Right lobe of liver (tissue), 6 donors: Measurements from ENCODE around the gene ZBTB32. TPM values are rescaled to one million over a fixed set of nuclear protein-coding genes. Genes with fewer than 3 reads are reported as not detected.
"Not testable (repeated sequence)": the region's sequence is repeated elsewhere in the genome, so short reads cannot be mapped to it uniquely, and the experiment has no call there.

ENCODE experiments used
- ATAC-seq, 4 donors: fragments of 200-7000 bp; cut with Tn5 transposase; one replicate each; pipeline ENCODE4 v1.9.1; 2020; ENCODE audit warnings: mild to moderate bottlenecking in 4 of 4, moderate library complexity in 4 of 4
- DNase-seq, 3 donors: peaks; one replicate each; pipeline ENCODE4 v3.0.0-alpha.2; 2020
- H3K27ac ChIP-seq, 3 donors: fragments of 200-600 bp; one replicate each; pipeline ENCODE4 v1.8.0; 2022
- H3K27me3 ChIP-seq, 2 donors: fragments of 200-600 bp; one replicate each; pipeline ENCODE4 v1.8.0; 2022
- H3K36me3 ChIP-seq, 4 donors: fragments of 200-600 bp; sonication (generic) in 1 of 4; one replicate each; pipeline versions ENCODE4 v1.5.1 to v1.8.0; 2017 to 2022; ENCODE audit warnings: control low read depth in 1 of 4
- H3K4me1 ChIP-seq, 4 donors: fragments of 200-600 bp; sonication (generic) in 1 of 4; one replicate each; pipeline versions ENCODE4 v1.5.1 to v1.8.0; 2017 to 2022; ENCODE audit warnings: control low read depth in 1 of 4
- H3K4me3 ChIP-seq, 3 donors: fragments of 200-600 bp; one replicate each; pipeline ENCODE4 v1.8.0; 2022
- H3K9me3 ChIP-seq, 4 donors: fragments of 200-600 bp; sonication (generic) in 1 of 4; one replicate each; pipeline versions ENCODE4 v1.5.1 to v1.8.0; 2017 to 2022; ENCODE audit warnings: control low read depth in 1 of 4
- CTCF ChIP-seq, 4 donors: fragments of 200-600 bp in 3 of 4; fragments of 450-650 bp in 1 of 4; IDR thresholded peaks; one replicate each; pipeline versions ENCODE4 v1.5.1 to v1.8.0; 2016 to 2022; ENCODE audit warnings: antibody characterized with exemption in 4 of 4, mild to moderate bottlenecking in 2 of 4
- POLR2A ChIP-seq: fragments of 450-650 bp; IDR thresholded peaks from one replicate; pipeline ENCODE4 v1.6.1; 2017; ENCODE audit warnings: antibody characterized with exemption, mild to moderate bottlenecking
- WGBS: methylation state at CpG from one replicate; pipeline ENCODE4 v1.1.6; 2018; ENCODE audit warnings: low coverage, low lambda C conversion rate; ENCODE audit not compliant: insufficient coverage; ENCODE audit errors: missing lambda C conversion rate; 5-methylcytosine and 5-hydroxymethylcytosine counted together
- intact Hi-C, 2 donors: fragments of 100-400 bp; cut with DNase I; formaldehyde crosslinking; loops; one replicate each; pipeline versions ENCODE4 v1.11.2 to v1.14.1; 2022
- long read RNA-seq: library from polyadenylated mRNA; unstranded; transcript quantifications from one replicate; pipeline ENCODE4 v2.0.0, GENCODE V29; 2019
- total RNA-seq, 6 experiments: library from RNA; depleted of rRNA in 2 of 6; stranded (reverse); fragments of >200 nt in 2 of 6; fragmentation: NEBNext Ultra II Directional in 3 of 6; extraction: Animal tissue kit (Norgen Biotek cat#: 25700) in 3 of 6; gene quantifications; one replicate each; pipeline versions ENCODE4 v1.1.0 to v1.2.4, GENCODE V29; 2016 to 2023
- donor health status: DM: no; HTN: yes; CAD: no.
- donor health status: DM: no; HTN: no; CAD: no.
- donor health status: DM: no; HTN: no; CAD: no.
- donor health status: DM: no; HTN: yes; CAD: no.
- donor health status: DM: no; HTN: yes; CAD: no.

ZBTB32 gene, protein sequence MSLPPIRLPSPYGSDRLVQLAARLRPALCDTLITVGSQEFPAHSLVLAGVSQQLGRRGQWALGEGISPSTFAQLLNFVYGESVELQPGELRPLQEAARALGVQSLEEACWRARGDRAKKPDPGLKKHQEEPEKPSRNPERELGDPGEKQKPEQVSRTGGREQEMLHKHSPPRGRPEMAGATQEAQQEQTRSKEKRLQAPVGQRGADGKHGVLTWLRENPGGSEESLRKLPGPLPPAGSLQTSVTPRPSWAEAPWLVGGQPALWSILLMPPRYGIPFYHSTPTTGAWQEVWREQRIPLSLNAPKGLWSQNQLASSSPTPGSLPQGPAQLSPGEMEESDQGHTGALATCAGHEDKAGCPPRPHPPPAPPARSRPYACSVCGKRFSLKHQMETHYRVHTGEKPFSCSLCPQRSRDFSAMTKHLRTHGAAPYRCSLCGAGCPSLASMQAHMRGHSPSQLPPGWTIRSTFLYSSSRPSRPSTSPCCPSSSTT
- total RNA-seq = under 1 TPM in 1 of 6 experiments, not detected in 5; 0.15 TPM
- long read RNA-seq = 0 reads

- no peak for DNase-seq
- Histone ChIP-seq H3K27me3 (no peaks in the 10 kb centered on the region), H3K27ac (no peak within 1 kb of the TSS), H3K36me3 (no peaks in the 10 kb centered on the region), H3K9me3 (no peaks in the 10 kb centered on the region), H3K4me3 (no peak within 1 kb of the TSS), H3K4me1 (no peaks in the 10 kb centered on the region)
- TF ChIP-seq POLR2A = no peak
- no peak for TF ChIP-seq CTCF (IDR thresholded peaks at IDR 0.05)
- no peak for ATAC-seq
- intact Hi-C loops = no loop called here
- 20% methylated on average over 1 of the region's 24 CpGs for WGBS
Observed at GRCh38 chr19:35704218-35704617, at the start of gene ZBTB32. TSS of gene ZBTB32 (plus strand) at chr19:35704558. CDS start at chr19:35714627, 10,069 bp downstream.

- H3K27ac ChIP-seq, DNase-seq, H3K4me3 ChIP-seq, intact Hi-C loops, H3K27me3 ChIP-seq, H3K4me1 ChIP-seq, H3K9me3 ChIP-seq: not testable (repeated sequence)
- ATAC-seq = peak in 1 of 4 donors; percentile 33
- peaks cover 10 to 82% (median 25%) of the 10 kb centered on the region in 4 donors for H3K36me3 ChIP-seq
- 93% methylated on average over 5 of the region's 6 CpGs for WGBS
Observed at GRCh38 chr19:35654828-35655227, 49.5 kb upstream of the ZBTB32 start.

DNA sequence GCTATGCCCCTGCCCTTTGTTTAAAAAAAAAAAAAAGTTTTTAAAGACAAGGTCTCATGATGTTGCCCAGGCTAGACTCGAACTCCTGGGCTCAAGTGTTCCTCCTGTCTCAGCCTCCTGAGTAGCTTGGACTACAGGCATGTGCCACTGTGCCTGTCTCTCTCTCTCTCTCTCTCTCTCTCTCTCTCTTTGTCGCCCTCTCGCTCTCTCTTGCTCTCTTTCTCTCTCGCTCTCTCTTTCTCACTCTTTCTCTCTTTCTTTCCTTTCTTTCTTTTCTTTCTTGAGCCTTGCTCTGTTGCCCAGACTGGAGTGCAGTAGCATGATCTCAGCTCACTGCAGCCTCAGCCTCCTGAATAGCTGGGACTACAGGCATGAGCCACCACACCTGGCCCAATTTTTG is 48.8 kb upstream of the ZBTB32 start:
- H3K27ac ChIP-seq = no peak overlapping the region
- intact Hi-C loops = no loop called here
- H3K4me1 ChIP-seq = peaks cover 0 to 7% (median 1%) of the 10 kb centered on the region in 4 donors
- no peak for ATAC-seq
- peaks cover 10 to 82% (median 25%) of the 10 kb centered on the region in 4 donors for H3K36me3 ChIP-seq
- H3K9me3 ChIP-seq = no peaks in the 10 kb centered on the region
- TF ChIP-seq CTCF (IDR thresholded peaks at IDR 0.05) (no peak), POLR2A (no peak)
- 92% methylated on average over 4 of the region's 4 CpGs for WGBS
- no peak for DNase-seq
- no peaks in the 10 kb centered on the region for H3K27me3 ChIP-seq
- H3K4me3 ChIP-seq = no peak overlapping the region

GRCh38 chr19:35656700-35657099 is 47.7 kb upstream of the ZBTB32 start:
- no peak for ATAC-seq
- Histone ChIP-seq H3K9me3 (no peaks in the 10 kb centered on the region), H3K4me1 (peaks cover 0 to 11% (median 5%) of the 10 kb centered on the region in 4 donors), H3K4me3 (no peak overlapping the region), H3K27ac (no peak overlapping the region), H3K27me3 (no peaks in the 10 kb centered on the region), H3K36me3 (peaks cover 10 to 72% (median 25%) of the 10 kb centered on the region in 4 donors)
- DNase-seq = no peak
- intact Hi-C loops = no loop called here
- TF ChIP-seq POLR2A (no peak), CTCF (IDR thresholded peaks at IDR 0.05) (no peak)
- WGBS = 93% methylated on average over 5 of the region's 6 CpGs
